Inflammatory macrophage treated with lipopolysaccharide for 4 hours (primary cell): Measurements from ENCODE around the gene RIMS3.

Source experiments
- DNase-seq: peaks from one replicate; pipeline ENCODE4 v3.0.0-alpha.2; 2020

The RIMS3 gene

GRCh38 chr1:40690771-40691537, 25.5 kb upstream of the RIMS3 start:
- no peak for DNase-seq

DNA sequence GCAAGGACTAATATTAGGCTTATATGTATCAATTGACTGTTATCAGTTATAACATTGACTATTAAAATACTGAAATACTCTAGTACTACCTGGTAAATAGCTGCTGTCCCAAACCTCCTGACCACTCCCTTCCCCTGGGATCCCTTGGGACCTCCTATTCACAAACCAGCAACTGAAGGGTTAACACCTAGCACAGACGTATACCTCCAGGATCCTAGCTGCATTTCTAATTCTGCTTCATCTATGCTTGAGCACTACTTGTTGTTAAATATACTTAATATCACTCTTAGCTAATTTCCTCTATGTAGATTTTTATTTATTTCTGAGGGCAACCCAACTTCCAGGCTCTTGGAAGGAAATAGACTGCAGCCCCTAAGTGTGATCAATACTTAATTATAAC, 24.3 kb upstream of the RIMS3 start:
- DNase-seq = no peak

DNA sequence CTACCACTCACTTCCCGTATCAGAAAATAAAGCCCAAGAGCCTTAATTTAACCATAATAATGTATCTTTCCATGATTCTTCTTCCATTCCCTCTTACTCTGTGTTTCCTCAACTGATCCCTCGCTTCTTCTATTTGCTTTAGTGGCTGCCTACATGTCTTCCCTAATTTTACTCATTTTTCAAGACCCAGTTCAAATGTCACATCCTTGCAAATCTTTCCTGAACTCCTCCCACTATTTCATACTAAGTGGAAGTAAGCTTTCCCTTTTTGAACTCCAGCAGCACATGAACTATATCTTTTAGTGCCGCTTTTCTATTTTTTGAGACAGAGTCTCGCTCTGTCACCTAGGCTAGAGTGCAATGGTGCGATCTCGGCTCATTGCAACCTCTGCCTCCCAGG, 22.2 kb upstream of the RIMS3 start:
- DNase-seq = peak; percentile 52

DNA sequence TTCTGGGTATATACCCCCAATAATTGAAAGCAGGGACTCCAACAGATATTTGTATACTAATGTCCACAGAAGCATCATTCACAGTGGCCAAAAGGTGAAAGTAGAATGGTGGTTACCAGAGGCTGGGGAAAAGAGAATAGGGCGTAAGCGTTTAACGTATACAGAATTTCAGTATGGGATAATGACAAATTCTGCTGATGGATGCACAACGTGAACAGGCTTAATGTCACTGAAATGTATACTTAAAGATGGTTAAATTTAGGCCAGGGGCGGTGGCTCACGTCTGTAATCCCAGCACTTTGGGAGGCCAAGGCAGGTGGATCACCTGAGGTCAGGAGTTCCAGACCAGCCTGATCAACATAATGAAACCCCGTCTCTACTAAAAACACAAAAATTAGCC, 21.6 kb upstream of the RIMS3 start:
- no peak for DNase-seq

DNA sequence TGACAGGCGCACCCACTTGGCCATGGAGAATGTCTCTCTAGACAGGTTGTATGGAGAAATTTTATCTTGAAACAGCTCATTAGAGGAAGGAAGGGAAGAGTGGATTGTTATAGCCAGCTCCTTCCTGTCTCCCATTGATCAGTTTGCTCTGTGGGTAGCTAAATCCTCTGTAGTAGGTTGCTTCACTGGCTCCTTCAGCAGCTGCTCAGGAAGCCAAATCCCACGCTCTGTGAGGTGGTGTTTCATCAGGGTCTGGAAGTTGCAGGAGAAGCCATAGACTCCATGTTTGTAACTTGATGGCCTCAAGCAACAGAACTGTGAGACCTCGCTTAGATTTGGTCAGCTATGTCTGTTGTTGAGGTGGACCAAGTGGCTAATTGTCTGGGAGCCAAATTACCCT, 19.2 kb upstream of the RIMS3 start:
- DNase-seq = peak; percentile 54

- no peak for DNase-seq
Observed at GRCh38 chr1:40679165-40679953, 13.9 kb upstream of the RIMS3 start.

- DNase-seq = no peak
Observed at GRCh38 chr1:40676501-40676900, 11.0 kb upstream of the RIMS3 start.

DNA sequence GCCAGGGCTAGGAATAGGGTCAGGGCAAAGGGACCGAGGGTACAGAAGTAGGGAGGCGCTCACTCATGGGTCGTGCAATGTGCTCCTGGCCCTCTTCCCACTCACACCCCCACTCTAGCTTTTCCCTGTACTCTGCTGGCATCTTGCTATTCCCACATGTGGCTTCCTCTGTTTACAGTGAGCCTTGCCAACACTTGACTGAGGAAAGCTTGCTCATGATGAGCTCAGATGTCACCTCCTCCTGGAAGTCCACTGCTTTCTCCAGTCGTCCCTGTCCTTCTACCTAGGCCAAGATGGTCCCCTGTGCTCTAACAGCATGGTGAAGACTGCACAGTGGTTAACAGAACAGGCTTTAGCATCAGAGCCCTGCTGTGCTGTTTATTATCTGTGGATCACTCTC, 8.0 kb upstream of the RIMS3 start:
- DNase-seq = no peak

DNA sequence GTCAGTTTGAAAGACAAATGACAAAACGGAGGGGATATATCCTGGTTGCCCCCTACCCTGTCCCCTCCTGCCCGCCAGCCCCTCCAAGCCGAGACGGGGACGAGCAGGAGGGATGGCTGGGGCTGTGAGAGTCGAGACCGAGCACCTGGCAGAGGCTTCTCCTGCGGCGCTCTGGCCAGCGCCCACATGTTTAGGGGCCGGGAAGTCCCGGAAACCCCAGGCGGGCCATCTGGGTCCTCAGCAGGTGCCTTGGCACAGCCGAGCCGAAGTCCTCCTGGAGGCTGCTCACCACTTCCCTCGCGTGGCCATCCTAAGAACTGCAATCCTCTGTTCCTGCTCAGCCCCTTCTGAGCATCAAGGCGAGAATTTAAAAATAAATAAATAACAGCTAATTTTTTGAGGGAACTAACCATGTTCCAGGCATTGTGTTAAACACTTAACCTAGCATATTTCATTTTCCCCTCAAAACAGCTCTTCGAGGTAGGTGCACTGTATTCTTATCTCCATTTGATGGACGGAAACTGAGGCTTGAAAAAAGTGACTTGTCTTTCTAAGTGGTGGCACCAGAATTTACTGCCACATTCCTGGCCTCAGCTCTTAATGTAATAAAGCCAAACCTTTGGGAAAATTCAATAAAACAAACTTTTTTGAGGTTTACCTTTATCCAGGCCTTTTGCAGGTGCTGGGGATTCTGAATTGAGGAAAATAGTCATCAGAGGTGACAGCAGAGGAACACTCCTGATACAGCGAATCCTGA, 3.5 kb upstream of the RIMS3 start:
- DNase-seq = peak; percentile 76

DNA sequence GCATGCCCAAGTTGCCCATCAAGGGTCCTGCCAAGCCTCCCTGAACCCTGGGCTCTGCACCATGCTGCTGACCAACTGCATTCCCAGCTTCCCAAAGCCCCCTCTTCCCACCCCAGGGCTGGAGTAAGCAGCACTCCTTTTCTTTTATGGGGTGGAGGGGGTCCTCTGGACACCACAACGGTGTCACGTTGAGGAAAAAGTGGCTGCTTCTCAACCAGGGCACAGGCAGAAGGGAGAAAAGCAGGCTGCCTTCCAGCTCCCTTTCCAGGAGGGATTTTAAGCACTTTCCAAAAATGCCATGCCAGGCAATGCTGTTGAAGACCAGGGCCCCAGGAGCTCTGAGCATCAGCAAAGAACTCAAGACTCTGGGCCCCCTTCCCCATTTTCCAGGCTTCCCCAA, 691 bp downstream of the RIMS3 start:
- no peak for DNase-seq

DNA sequence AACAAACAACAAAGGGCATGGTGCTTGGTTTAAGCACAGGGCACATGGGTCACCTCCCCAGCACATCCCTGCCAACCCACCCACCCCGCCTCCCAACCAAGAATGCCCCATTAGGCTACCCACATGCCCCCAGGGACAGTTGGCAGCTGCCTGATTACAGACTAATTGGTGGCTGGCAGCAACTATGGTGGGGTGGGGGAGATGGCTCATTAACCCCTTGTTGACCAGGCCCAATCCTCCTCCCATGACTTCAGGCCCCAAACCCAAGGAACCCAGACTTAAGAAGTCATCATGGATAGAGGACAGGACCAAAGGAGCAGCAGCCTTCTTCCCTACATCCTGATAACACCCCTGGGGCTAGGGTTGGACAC, 1.3 kb downstream of the RIMS3 start:
- no peak for DNase-seq

GRCh38 chr1:40663324-40664166, 1.9 kb downstream of the RIMS3 start:
- DNase-seq = no peak

DNA sequence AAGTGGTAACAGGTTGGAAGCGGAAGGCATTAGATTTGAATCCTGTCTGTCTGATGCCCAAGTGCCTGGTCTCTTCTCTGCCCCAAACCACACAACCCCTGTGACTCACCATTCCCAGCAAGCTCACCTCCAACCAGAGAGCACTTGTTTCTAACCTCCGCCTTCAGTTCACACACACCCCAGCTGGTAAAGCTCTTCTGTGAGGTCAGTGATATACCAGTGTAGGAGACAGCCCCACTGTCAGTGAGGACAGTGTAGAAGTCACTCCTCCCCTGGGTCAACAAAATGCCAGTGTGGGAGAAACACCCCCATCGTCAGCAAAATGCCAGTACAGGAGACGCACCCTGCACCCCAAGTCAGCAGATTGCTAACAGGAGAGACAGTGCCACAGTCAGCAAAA, 2.6 kb downstream of the RIMS3 start:
- DNase-seq = no peak

GRCh38 chr1:40662151-40662550, 3.3 kb downstream of the RIMS3 start:
- DNase-seq = no peak

DNA sequence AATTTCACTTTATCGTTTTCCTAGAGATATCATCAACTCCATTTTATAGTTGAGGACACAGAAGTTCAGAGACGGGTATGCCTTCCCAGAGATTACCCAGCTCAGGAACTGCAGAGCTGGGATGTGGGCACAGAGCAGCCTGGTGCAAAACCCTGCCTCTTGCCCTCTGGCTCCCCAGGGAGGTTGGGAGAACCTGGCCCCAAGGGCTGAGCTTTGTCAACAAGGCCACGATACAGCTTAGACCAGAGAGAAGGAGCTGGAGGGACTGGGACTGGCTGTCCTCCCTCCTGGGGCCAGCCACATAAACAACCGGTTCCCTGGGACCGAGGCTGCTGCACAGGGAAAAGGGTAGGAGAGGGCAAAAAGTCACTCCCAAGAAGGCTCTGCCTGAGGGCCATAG, 3.8 kb downstream of the RIMS3 start:
- DNase-seq = no peak

DNA sequence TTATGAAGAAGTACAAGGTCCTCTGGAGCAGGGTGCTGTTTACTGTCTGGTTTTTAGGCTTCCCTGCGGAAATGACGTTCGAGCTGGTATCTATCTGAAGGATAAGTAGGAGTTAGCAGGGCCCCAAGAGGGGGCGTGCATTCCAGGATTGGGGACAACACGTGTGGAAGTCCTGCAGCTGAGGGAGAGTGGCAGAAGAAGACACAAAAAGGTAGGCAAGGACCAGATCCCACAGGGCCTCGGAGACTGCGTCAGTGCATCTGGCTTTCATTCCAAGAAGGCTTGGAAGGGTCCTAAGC, 5.9 kb downstream of the RIMS3 start:
- DNase-seq = no peak

- no peak for DNase-seq
Observed at GRCh38 chr1:40658751-40659648, 6.5 kb downstream of the RIMS3 start.

DNA sequence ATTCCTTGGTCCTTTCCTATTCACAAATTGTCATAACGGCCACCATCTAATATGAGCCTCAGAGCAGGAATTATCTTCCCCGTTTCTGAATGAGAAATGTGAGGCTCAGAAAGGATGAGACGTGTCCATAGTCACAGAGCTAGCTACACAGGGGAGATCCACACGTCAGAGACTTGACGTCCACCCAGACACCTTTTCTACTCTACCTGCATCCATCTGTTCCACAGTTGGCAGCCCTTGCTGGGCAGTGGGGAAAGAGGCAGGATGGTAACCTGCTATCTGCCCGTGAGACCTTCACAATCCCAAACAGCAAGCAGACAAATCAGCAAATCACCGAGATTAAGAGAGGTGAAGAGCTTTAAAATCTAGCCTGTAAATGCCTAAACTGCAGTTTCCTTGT, 8.4 kb downstream of the RIMS3 start:
- no peak for DNase-seq

DNA sequence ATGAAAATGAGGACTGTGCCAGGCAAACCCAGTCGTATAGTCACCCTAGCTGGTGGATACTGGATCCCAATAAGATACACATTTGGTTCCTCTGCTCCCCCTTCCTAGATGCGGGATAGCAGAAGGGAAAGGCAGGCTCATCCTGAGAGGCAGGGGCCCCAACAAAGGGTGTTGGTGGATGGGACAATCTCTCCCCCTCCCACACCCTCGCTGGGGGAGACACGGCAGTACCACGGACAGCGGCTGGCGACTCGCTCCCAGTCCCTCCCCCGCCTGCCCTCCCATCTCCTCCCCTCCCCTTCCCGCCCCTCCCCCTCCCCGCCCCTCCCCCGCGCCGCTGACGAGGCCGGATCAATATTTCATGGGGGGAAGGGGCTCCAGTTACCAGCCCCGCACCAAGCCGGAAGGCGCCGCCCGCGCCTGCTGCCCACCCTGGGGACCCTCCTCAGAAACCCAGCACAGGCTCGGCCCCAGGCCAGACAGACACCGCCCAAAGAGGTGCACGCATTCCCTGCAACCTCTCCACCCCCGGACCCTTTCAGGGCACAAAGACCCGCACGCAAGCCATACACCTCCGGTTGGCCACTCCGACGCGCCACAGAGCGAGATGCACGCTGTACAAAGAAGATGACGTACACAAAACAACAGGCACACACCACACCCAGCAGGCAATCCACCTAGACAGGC, 11.5 kb downstream of the RIMS3 start:
- DNase-seq = no peak

- DNase-seq = no peak
Observed at GRCh38 chr1:40652979-40653378, 12.5 kb downstream of the RIMS3 start.

- DNase-seq = no peak
Observed at GRCh38 chr1:40652468-40652867, 13.0 kb downstream of the RIMS3 start.
